M059J (cell line): ENCODE measurements around the gene FARP1. TPM values are rescaled to one million over a fixed set of nuclear protein-coding genes. Genes with fewer than 3 reads are reported as not detected.

Experiments used
- DNase-seq: peaks from one replicate; pipeline ENCODE4 v3.0.0-alpha.2; 2012; ENCODE audit warnings: low read depth
- total RNA-seq: library from RNA; depleted of rRNA; stranded (reverse); fragments of >200 nt; shearing (Covaris generic); gene quantifications from 2 replicates; pipeline ENCODE4 v1.2.3, GENCODE V29; 2014

Gene FARP1
- total RNA-seq, 1 experiment from 2014 or later = 13.3 TPM

- no peak for DNase-seq
Measured at GRCh38 chr13:98332222-98332621, 189.3 kb downstream of the FARP1 start.

GRCh38 chr13:98332691-98333090, 189.8 kb downstream of the FARP1 start:
- no peak for DNase-seq

DNA sequence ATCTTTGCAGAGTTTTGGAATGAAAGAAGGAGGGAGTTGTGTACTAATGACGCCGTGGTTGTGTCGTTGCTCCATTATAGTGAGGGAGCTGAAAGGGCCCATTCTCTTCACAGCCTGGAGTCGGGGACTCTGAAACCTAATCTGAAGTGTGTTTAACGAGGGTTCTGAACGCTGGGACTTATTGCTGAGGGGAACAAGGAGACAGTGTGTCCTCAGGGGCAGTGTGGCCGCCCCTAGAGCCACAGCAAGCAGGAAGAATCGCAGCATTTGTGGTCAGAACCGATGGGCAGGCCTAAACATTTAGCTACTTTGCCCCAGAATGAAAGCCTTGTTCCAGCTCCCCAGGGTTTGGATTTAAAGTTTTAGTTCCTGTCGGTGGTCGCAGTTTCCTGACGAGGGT, 190.6 kb downstream of the FARP1 start:
- no peak for DNase-seq

DNA sequence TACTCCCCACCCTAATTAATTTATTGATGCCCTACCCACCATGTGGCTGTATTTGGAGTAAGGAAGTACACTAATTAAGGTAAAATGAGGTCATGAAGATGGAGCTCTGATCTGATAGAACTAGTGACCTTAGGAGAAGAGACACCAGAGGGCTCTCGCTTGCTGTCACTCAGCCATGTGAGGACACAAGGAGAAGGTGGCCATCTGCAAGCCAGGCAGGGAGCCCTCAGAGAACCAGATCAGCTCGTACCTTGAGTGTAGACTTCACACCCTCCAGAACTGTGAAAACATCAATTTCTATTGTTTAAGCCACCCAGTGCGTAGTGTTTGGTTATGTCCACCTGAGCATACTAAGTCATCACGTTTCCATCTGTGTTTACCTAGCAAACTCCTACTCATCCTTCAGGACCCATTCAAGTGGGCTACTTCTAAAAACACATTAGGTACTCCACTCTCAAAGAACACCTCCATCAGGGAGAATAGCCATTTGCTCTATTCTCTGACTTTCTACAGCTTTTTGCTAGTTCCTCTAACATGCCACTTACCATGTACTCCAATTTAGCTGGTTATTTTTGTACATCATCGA, 191.8 kb downstream of the FARP1 start:
- DNase-seq = no peak

- no peak for DNase-seq
Measured at GRCh38 chr13:98335721-98336120, 192.8 kb downstream of the FARP1 start.

- no peak for DNase-seq
Measured at GRCh38 chr13:98338310-98338709, 195.4 kb downstream of the FARP1 start.

- no peak for DNase-seq
Measured at GRCh38 chr13:98339684-98340425, 197.0 kb downstream of the FARP1 start.

- no peak for DNase-seq
Measured at GRCh38 chr13:98342953-98343352, 200.1 kb downstream of the FARP1 start.

GRCh38 chr13:98343461-98343860, 200.6 kb downstream of the FARP1 start:
- no peak for DNase-seq

DNA sequence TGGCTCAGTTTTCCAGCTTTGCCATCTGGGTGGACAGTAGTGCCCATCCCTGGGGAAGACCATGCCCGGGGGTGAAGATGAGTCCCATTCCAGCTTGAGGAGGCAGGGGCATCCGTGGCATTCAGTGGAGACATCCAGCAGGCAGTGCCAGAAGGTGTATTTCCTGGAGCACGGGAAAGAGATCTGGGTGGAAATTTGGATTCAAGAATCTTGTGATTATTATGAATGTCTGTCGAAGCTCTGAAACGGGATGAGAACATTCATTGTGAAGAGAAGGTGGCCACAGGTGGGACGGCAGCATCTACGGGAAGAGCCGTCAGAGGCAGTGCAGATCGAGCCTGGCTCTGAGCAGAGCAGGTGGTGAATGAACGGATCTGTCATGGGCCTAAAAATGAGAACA, 201.5 kb downstream of the FARP1 start:
- no peak for DNase-seq

GRCh38 chr13:98345107-98345935, 202.4 kb downstream of the FARP1 start:
- DNase-seq = no peak

DNA sequence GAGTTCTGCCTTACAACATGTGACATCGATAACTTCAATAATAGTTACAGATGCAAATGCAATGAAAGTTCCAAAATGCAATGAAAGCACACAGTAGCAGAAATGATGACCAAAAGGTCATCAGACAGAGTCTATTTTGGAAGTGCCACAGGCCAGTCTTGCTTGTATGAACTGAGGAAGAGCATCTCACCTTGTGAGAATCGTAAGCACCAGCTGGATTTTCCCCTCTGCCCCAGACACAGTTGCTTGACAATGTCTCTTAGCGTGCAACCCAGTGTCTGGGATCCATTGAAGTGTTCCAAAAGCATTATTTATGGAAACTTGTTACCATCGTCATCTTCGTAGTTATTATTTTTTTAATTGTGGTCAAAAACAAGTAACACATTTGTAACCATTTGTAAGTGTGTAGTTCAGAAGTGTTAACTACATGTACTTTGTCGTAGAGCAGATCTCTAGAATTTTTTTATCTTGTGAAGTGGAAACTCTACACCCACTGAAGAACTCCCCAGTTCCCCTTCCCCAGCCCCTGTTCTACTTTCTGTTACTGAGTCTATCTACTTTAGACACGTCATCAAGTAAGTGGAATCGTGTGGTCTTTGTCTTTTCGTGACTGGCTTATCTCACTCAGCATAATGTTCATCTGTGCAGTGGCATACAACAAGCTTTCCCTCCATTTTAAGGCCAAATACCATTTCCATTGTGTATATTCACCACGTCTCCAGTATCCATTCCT, 204.2 kb downstream of the FARP1 start:
- DNase-seq = no peak

GRCh38 chr13:98347756-98348155, 204.9 kb downstream of the FARP1 start:
- DNase-seq = no peak

GRCh38 chr13:98348466-98349200, 205.7 kb downstream of the FARP1 start:
- DNase-seq = no peak

- no peak for DNase-seq
Measured at GRCh38 chr13:98349731-98350305, 206.9 kb downstream of the FARP1 start.

DNA sequence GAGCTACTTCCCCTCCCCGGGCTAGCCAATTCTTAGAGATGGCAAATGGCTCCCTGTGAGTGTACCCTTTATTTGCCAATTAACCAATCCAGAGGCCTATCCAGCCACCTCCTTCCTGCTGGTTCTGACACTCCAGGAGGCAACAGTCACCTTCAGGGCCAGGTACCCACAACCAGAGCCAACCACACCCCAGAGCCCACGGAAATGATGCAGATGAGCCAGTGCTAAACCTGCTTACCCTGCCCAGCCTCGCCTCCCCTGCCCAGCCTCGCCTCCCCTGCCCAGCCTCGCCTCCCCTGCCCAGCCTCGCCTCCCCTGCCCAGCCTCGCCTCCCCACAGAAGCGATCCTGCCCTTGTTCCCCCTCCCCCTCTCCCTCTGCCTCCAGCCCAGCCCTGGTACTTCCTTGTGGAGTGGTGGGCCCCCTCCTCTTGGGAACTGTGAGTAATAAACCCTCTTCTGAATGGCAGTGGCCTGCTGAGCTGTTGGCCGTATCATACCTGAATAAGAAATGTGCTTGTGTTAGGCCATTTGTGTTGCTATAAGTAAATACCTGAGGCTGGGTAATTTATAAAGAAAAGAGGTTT, 207.9 kb downstream of the FARP1 start:
- DNase-seq = no peak

- DNase-seq = no peak
Measured at GRCh38 chr13:98351636-98352035, 208.7 kb downstream of the FARP1 start.

DNA sequence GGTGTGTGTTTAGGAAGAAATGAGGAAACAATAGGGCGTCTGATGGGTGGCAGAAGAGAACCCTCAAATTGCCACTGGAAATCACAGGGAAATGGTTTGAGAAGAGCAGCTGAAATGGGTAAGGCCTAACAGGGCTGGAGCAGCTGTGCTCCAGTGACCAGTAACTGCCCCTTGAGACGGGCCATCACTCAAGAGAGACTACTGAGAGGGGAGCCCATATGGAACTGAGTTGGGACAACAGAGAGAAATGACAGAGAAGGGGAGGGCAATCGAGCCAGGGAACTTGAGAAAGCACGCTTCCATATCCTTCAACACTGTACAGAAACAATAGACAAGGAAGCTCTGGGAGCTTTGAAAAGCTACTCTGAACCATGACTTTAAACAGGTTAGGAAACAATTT, 209.3 kb downstream of the FARP1 start:
- DNase-seq = no peak

- DNase-seq = peak; percentile 42
Measured at GRCh38 chr13:98353750-98354149, 210.9 kb downstream of the FARP1 start.

DNA sequence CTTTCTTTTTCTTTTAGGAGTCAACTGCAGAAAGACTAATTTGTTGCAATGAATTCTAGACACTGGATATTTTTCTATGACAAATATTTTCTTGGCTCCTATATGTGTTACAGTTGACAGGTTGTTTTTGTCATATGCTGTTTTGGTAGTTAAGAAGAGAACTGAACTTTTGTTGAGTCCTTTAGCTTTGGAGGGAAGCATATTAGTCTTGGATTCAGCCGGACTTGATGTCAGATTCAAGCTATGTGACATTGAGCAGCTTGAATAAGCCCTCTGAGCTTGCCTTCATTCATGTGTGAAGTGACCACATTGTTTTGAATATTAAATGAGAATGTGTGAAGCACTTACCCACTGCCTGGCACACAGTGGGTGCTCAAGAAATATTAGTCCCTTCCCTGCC, 216.0 kb downstream of the FARP1 start:
- DNase-seq = no peak

DNA sequence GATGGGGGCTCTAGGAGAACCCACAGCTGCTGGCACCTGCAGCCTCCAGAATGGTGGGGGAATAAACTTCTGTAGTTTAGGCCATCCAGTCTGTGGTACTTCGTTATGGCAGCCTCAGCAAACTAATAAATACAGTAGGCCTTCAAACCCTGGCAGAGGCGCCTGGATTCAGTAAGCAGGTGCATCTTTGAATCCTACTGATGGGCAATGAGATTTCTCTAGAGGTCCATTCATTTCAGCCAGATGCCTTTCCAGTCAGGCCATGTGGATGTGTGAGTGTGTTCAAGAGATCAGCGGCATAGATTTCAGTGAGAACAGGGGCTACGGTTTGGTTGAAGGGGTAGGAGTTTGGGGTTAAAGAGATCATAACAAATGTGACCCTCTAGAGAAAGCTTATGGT, 217.7 kb downstream of the FARP1 start:
- no peak for DNase-seq
